Panc1 (cell line): ENCODE data around the gene FAM107B. TPM values are rescaled to one million over a fixed set of nuclear protein-coding genes. Genes with fewer than 3 reads are reported as not detected.

Source experiments
- ATAC-seq: fragments of 200-7000 bp; cut with Tn5 transposase; 2 replicates; pipeline ENCODE4 v1.9.1; 2020; ENCODE audit warnings: mild to moderate bottlenecking, moderate library complexity
- BruUV-seq: library from RNA; stranded (reverse); fragments of 400-500 nt; replicated peaks from 2 replicates; lab custom pipeline; 2021; lab: Mats Ljungman, UMichigan
- CTCF ChIA-PET: fragments of 300-600 bp; sonication (Branson Sonifier 250); formaldehyde crosslinking; loops from one replicate; lab custom pipeline; 2022; ENCODE audit warnings: antibody characterized with exemption; lab: Charles Lee
- POLR2A ChIA-PET: fragments of 300-600 bp; sonication (Branson Sonifier 250); formaldehyde crosslinking; loops from one replicate; lab custom pipeline; 2022; ENCODE audit warnings: antibody characterized with exemption; lab: Charles Lee
- DNase-seq: peaks from one replicate; pipeline ENCODE4 v3.0.0-alpha.2; 2010; ENCODE audit warnings: low read depth, low spot score
- H3K27ac ChIP-seq: 2 replicates; pipeline ENCODE4 v1.5.1; 2011; ENCODE audit warnings: mild to moderate bottlenecking, low read length, inconsistent platforms
- H3K27me3 ChIP-seq: fragments of 200-500 bp; sonication (Bioruptor generic); 2 replicates; pipeline ENCODE4 v1.6.0; 2014; ENCODE audit warnings: low read length, inconsistent platforms; ENCODE audit not compliant: control insufficient read depth, insufficient read depth
- H3K36me3 ChIP-seq: fragments of 200-500 bp; sonication (Bioruptor generic); 2 replicates; pipeline ENCODE4 v1.5.1; 2014; ENCODE audit warnings: inconsistent platforms, mild to moderate bottlenecking, low read length, moderate library complexity; ENCODE audit not compliant: control insufficient read depth, insufficient read depth
- H3K4me1 ChIP-seq: 2 replicates; pipeline ENCODE4 v1.5.1; 2011; ENCODE audit warnings: inconsistent platforms, mild to moderate bottlenecking, low read length, moderate library complexity; ENCODE audit not compliant: control insufficient read depth, insufficient read depth
- H3K4me3 ChIP-seq, 2 experiments: 2 replicates each; pipeline ENCODE4 v1.5.1; 2011 to 2012; ENCODE audit warnings: low read depth in 2 of 2, low read length in 2 of 2, mild to moderate bottlenecking in 2 of 2, inconsistent platforms in 1 of 2, moderate library complexity in 1 of 2
- H3K9me3 ChIP-seq: fragments of 200-500 bp; sonication (Bioruptor generic); 2 replicates; pipeline ENCODE4 v1.5.1; 2014; ENCODE audit warnings: low read depth, mild to moderate bottlenecking, inconsistent platforms, low read length, moderate library complexity; ENCODE audit not compliant: control insufficient read depth, insufficient read depth
- POLR2AphosphoS5 ChIP-seq: IDR thresholded peaks from 2 replicates; pipeline ENCODE4 v1.6.1; 2012; ENCODE audit warnings: mild to moderate bottlenecking, low read depth, low read length, moderate library complexity
- SIN3A ChIP-seq: IDR thresholded peaks from 2 replicates; pipeline ENCODE4 v1.6.1; 2012; ENCODE audit warnings: low read depth, mild to moderate bottlenecking, low read length, moderate library complexity, borderline replicate concordance; ENCODE audit not compliant: insufficient read depth
- TCF7L2 ChIP-seq: IDR thresholded peaks from 2 replicates; pipeline ENCODE4 v1.6.1; 2011; ENCODE audit warnings: mild to moderate bottlenecking, low read depth, low read length, inconsistent platforms
- in situ Hi-C: cut with HindIII; loops from 2 replicates; pipeline ENCODE4 v1.10.0; 2016; ENCODE audit warnings: low sequenced_read_pairs, low pct_unique_long_range_greater_than_20kb
- intact Hi-C: fragments of 100-400 bp; cut with micrococcal nuclease; formaldehyde crosslinking; loops from one replicate; pipeline ENCODE4 v1.10.0; 2022; ENCODE audit not compliant: unreplicated experiment
- total RNA-seq: library from RNA; stranded (reverse); gene quantifications from one replicate; pipeline ENCODE4 v1.2.1, GENCODE V29; 2021; ENCODE audit not compliant: unreplicated experiment
- TF ChIP-seq, protein P1 (sequence below), 2 experiments: IDR thresholded peaks; 2 replicates each; pipeline ENCODE4 v1.6.1; 2011 to 2012; ENCODE audit warnings: low read depth in 2 of 2, control low read depth in 1 of 2, low read length in 1 of 2, mild to moderate bottlenecking in 1 of 2, moderate library complexity in 1 of 2; ENCODE audit not compliant: insufficient read depth in 1 of 2
- TF ChIP-seq, protein P2 (sequence below): fragments of 450-650 bp; IDR thresholded peaks from 2 replicates; pipeline ENCODE4 v1.5.1; 2017; ENCODE audit warnings: mild to moderate bottlenecking

The FAM107B gene
- total RNA-seq, 1 experiment from 2014 or later = 13.4 TPM

DNA sequence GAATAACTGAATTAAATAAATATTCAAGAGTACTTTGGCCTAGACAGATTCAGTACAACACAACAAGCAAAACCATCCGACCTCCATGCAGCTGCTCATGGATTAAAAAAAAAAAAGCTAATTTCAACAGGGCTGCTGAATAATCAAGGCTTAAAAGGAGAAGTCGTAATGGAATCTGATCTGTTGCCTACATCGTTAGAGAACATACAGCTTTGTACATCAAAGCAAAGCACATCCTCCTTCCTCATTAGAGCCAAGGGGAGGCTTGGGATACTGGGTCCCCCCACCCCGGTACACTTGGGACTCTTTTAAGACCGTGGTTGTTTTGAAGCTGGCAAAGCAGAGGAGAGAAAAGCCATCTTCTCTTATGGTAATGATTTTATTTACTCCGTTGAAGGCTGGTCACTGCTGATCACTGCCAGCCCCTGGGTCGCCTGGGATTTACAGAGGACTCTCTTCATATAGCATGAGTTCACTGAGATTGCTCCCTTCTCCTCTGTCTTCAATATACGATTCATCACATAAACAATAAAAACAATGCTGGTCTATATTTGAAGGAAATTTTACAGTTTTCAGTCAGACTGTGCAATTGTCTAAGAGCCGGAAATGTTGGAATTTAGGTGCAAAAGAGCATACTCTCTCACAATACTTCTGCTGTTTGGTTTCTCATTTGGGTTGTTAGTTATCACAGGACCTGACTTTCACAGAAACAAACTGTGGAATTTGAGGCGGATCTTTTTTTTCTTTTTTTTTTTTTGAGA is 148.8 kb downstream of the FAM107B start:
- H3K4me3 ChIP-seq = no peak overlapping the region
- no peaks in the 10 kb centered on the region for H3K27me3 ChIP-seq
- H3K27ac ChIP-seq = no peak overlapping the region
- BruUV-seq = no TSS peak
- intact Hi-C loops = no loop called here
- in situ Hi-C loops = no loop called here
- TF ChIP-seq POLR2AphosphoS5 (no peak), SIN3A (no peak), TCF7L2 (no peak)
- TF ChIP-seq, protein P1, sequence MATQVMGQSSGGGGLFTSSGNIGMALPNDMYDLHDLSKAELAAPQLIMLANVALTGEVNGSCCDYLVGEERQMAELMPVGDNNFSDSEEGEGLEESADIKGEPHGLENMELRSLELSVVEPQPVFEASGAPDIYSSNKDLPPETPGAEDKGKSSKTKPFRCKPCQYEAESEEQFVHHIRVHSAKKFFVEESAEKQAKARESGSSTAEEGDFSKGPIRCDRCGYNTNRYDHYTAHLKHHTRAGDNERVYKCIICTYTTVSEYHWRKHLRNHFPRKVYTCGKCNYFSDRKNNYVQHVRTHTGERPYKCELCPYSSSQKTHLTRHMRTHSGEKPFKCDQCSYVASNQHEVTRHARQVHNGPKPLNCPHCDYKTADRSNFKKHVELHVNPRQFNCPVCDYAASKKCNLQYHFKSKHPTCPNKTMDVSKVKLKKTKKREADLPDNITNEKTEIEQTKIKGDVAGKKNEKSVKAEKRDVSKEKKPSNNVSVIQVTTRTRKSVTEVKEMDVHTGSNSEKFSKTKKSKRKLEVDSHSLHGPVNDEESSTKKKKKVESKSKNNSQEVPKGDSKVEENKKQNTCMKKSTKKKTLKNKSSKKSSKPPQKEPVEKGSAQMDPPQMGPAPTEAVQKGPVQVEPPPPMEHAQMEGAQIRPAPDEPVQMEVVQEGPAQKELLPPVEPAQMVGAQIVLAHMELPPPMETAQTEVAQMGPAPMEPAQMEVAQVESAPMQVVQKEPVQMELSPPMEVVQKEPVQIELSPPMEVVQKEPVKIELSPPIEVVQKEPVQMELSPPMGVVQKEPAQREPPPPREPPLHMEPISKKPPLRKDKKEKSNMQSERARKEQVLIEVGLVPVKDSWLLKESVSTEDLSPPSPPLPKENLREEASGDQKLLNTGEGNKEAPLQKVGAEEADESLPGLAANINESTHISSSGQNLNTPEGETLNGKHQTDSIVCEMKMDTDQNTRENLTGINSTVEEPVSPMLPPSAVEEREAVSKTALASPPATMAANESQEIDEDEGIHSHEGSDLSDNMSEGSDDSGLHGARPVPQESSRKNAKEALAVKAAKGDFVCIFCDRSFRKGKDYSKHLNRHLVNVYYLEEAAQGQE (IDR thresholded peaks at IDR 0.05; ENCODE audit: insufficient read depth in 1 of 2, low read depth in 2 of 2, low read length in 1 of 2) = no peak
- TF ChIP-seq, protein P2, sequence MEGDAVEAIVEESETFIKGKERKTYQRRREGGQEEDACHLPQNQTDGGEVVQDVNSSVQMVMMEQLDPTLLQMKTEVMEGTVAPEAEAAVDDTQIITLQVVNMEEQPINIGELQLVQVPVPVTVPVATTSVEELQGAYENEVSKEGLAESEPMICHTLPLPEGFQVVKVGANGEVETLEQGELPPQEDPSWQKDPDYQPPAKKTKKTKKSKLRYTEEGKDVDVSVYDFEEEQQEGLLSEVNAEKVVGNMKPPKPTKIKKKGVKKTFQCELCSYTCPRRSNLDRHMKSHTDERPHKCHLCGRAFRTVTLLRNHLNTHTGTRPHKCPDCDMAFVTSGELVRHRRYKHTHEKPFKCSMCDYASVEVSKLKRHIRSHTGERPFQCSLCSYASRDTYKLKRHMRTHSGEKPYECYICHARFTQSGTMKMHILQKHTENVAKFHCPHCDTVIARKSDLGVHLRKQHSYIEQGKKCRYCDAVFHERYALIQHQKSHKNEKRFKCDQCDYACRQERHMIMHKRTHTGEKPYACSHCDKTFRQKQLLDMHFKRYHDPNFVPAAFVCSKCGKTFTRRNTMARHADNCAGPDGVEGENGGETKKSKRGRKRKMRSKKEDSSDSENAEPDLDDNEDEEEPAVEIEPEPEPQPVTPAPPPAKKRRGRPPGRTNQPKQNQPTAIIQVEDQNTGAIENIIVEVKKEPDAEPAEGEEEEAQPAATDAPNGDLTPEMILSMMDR = no peak
- CTCF ChIA-PET = no interaction called here
- POLR2A ChIA-PET = no interaction called here
- ATAC-seq (no peak), DNase-seq (no peak)
- no peaks in the 10 kb centered on the region for H3K36me3 ChIP-seq
- H3K4me1 ChIP-seq = no peaks in the 10 kb centered on the region
- no peaks in the 10 kb centered on the region for H3K9me3 ChIP-seq

DNA sequence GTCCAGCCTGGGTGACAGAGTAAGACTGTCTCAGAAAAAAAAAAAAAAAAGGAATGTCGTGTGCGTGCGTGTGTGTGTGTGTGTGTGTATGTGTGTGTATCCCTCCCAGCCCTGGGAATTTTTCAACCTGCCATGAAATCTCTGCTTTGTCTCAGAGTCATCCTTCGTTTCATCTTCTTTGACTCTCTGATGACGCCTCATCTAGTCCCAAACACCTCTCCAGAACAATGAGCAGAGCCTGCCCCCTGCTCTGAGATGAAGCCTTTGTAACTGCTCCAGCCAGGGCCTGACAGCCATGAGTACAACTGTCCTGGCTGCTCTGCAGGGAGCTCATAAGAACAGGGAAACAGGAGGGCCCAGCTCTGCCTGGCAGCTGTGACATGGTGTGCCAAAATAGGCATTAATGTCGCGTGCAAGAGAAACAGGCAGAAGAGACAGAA is 149.5 kb downstream of the FAM107B start:
- TF ChIP-seq, protein P1 (IDR thresholded peaks at IDR 0.05; ENCODE audit: insufficient read depth in 1 of 2, low read depth in 2 of 2, low read length in 1 of 2) = no peak
- TF ChIP-seq POLR2AphosphoS5 (no peak), SIN3A (no peak), TCF7L2 (no peak)
- TF ChIP-seq, protein P2 = no peak
- Histone ChIP-seq H3K27me3 (no peaks in the 10 kb centered on the region), H3K9me3 (no peaks in the 10 kb centered on the region), H3K4me3 (no peak overlapping the region), H3K36me3 (no peaks in the 10 kb centered on the region), H3K4me1 (no peaks in the 10 kb centered on the region), H3K27ac (no peak overlapping the region)
- POLR2A ChIA-PET = no interaction called here
- CTCF ChIA-PET = no interaction called here
- no TSS peak for BruUV-seq
- no peak for ATAC-seq
- intact Hi-C loops (no loop called here), in situ Hi-C loops (no loop called here)
- no peak for DNase-seq
